GM19372 (cell line): ENCODE data around the gene SLC5A11.

Experiments used
- ATAC-seq: cut with Tn5 transposase; IDR thresholded peaks from one replicate; pipeline ENCODE4 v1.9.1; 2021; ENCODE audit warnings: mild to moderate bottlenecking, low read depth, moderate library complexity; ENCODE audit not compliant: unreplicated experiment

The SLC5A11 gene

DNA sequence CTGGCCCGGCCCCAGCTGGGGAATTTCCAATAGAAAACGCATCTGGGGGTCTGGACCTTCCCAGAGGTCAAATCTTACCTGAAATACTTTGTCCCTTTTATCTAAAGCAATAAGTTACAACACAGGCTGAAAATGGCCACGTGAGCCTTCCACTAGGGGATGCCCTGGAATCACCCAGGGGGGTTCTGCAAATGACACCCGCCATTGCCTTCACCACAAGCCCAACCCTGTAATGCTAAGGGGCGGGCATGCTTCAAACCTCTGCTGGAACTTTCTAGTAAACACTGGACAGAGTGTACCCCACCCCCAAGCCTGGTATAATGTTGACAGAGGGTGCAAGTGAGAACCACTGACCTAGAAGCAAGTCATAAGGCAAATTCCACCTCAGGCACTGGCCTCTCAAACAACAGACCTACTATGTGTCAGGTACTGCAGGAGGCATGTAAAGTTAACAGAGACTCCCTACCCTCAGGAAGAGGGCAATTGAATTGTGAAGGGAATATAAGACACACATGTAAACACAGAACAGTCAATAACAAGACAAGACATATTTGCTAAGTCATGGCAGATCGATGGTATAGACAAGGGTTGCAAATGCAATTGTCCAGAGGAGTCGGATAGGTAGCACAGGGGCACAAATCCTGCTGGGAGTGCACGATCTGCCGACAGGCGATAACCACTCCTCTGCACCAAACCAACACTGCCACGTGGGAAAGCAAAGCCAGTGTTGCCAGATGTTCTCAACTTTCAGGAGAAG lies 110.4 kb downstream of the SLC5A11 start:
- ATAC-seq, result no peak

- ATAC-seq, result no peak
These were observed 112.1 kb downstream of the SLC5A11 start for GRCh38 chr16:24957887-24958286.
